OCI-LY1 (cell line): ENCODE measurements around the gene FOXN3.

Experiments
- EZH2 ChIP-seq: fragments of 200-600 bp; sonication (generic), shearing (Covaris generic); IDR thresholded peaks from 2 replicates; pipeline ENCODE4 v1.8.0; 2017; ENCODE audit warnings: borderline replicate concordance, mixed run types, mild to moderate bottlenecking, antibody characterized with exemption, low read length, moderate library complexity, mixed read lengths
- TF ChIP-seq, protein P1 (sequence below): fragments of 200-600 bp; sonication (generic), shearing (Covaris generic); IDR thresholded peaks from 2 replicates; pipeline ENCODE4 v1.5.1; 2017; ENCODE audit warnings: mild to moderate bottlenecking, antibody characterized with exemption, low read length, moderate library complexity, mixed read lengths

- TF ChIP-seq, protein P1, sequence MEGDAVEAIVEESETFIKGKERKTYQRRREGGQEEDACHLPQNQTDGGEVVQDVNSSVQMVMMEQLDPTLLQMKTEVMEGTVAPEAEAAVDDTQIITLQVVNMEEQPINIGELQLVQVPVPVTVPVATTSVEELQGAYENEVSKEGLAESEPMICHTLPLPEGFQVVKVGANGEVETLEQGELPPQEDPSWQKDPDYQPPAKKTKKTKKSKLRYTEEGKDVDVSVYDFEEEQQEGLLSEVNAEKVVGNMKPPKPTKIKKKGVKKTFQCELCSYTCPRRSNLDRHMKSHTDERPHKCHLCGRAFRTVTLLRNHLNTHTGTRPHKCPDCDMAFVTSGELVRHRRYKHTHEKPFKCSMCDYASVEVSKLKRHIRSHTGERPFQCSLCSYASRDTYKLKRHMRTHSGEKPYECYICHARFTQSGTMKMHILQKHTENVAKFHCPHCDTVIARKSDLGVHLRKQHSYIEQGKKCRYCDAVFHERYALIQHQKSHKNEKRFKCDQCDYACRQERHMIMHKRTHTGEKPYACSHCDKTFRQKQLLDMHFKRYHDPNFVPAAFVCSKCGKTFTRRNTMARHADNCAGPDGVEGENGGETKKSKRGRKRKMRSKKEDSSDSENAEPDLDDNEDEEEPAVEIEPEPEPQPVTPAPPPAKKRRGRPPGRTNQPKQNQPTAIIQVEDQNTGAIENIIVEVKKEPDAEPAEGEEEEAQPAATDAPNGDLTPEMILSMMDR: no peak
- TF ChIP-seq EZH2: no peak
Observed at GRCh38 chr14:89352976-89353765, 63.9 kb downstream of the FOXN3 start.
